Aorta (tissue), 5 donors: ENCODE measurements around the gene PDCD7. TPM values are rescaled to one million over a fixed set of nuclear protein-coding genes. Genes with fewer than 3 reads are reported as not detected.
A peak's percentile ranks its signal among the peaks of the same experiment; 100 is the strongest.

Experiments
- ATAC-seq: fragments of 200-7000 bp; cut with Tn5 transposase; one replicate; pipeline ENCODE4 v1.9.1; 2022; ENCODE audit warnings: moderate library complexity; ENCODE audit not compliant: low FRiP score
- DNase-seq, 2 donors: peaks; one replicate each; pipeline ENCODE4 v3.0.0-alpha.2; 2020
- H3K27ac ChIP-seq, 2 donors: one replicate each; pipeline ENCODE4 v1.5.1; 2013; ENCODE audit warnings: low read length in 2 of 2, mild to moderate bottlenecking in 2 of 2, moderate library complexity in 2 of 2, control low read depth in 1 of 2, inconsistent platforms in 1 of 2, low read depth in 1 of 2
- H3K27me3 ChIP-seq, 2 donors: one replicate each; pipeline ENCODE4 v1.6.1; 2013; ENCODE audit warnings: control low read depth in 1 of 2, low read length in 1 of 2, mild to moderate bottlenecking in 1 of 2, moderate library complexity in 1 of 2; ENCODE audit not compliant: insufficient read depth in 2 of 2, control insufficient read depth in 1 of 2
- H3K36me3 ChIP-seq, 2 donors: one replicate each; pipeline ENCODE4 v1.6.1; 2013; ENCODE audit warnings: control low read depth in 1 of 2, low read length in 1 of 2, mild to moderate bottlenecking in 1 of 2; ENCODE audit not compliant: insufficient read depth in 2 of 2, control insufficient read depth in 1 of 2
- H3K4me1 ChIP-seq, 2 donors: one replicate each; pipeline ENCODE4 v1.6.1; 2013; ENCODE audit warnings: low read length in 2 of 2, control low read depth in 1 of 2, mild to moderate bottlenecking in 1 of 2, moderate library complexity in 1 of 2; ENCODE audit not compliant: insufficient read depth in 2 of 2, control insufficient read depth in 1 of 2
- H3K4me3 ChIP-seq, 2 donors: one replicate each; pipeline ENCODE4 v1.5.1; 2013; ENCODE audit warnings: low read length in 2 of 2, control low read depth in 1 of 2, mild to moderate bottlenecking in 1 of 2
- H3K9me3 ChIP-seq: one replicate; pipeline ENCODE4 v1.6.1; 2013; ENCODE audit warnings: mild to moderate bottlenecking, low read length; ENCODE audit not compliant: control insufficient read depth
- WGBS, 2 donors: extraction: QIAGEN DNeasy Blood & Tissue Kit; methylation state at CpG; one replicate each; pipeline ENCODE4 v1.1.7; 2013; 5-methylcytosine and 5-hydroxymethylcytosine counted together
- intact Hi-C, 2 donors: fragments of 100-400 bp; cut with DNase I; formaldehyde crosslinking; loops; one replicate each; pipeline versions ENCODE4 v1.14.2 to v1.15.0; 2022
- polyA plus RNA-seq, 2 donors: library from polyadenylated mRNA; stranded (reverse); fragments of 200-250 nt; gene quantifications; one replicate each; pipeline ENCODE4 v1.2.3, GENCODE V29; 2013
- total RNA-seq, 2 donors: library from RNA; stranded (reverse); fragmentation: NEBNext Ultra II Directional; extraction: Animal tissue kit (Norgen Biotek cat#: 25700); gene quantifications; one replicate each; pipeline ENCODE4 v1.2.1, GENCODE V29; 2021
- donor health status: healthy with polysubstance abuse.
- donor health status: Bipolar disorder and iron deficiency.
- donor health status: DM: no; HTN: no; CAD: no.
- donor health status: DM: no; HTN: no; CAD: no.
- donor health status: DM: yes; HTN: yes; CAD: no.

The PDCD7 gene
- total and polyA plus RNA-seq, 4 donors: 11.1 to 34.0 (median 16.0) TPM

DNA sequence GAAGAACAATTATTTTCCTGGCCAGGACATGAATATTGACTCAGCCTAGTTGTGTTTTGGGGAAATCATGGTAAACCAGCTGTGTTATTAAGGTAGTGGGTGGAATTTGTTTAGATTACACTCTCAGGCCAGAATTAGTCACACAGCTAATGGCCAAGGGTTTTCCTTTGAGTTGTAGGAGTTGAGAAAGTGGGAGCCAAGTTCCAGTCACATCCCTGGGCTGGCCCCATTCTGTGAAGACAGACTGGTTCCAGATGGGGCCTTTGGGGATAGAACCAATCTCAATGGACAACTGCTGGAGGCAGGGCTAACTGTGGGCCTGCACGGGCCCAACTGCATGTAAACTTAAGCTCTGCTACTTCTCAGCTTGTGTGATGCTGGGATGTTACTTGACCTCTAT lies 64.4 kb downstream of the PDCD7 start:
- Histone ChIP-seq H3K27ac (peak overlapping the region; percentile 2 to 100), H3K4me3 (no peak overlapping the region), H3K4me1 (peaks cover 2 to 4% of the 10 kb centered on the region in 2 donors), H3K36me3 (no peaks in the 10 kb centered on the region), H3K27me3 (no peaks in the 10 kb centered on the region), H3K9me3 (no peaks in the 10 kb centered on the region)
- intact Hi-C loops: no loop called here
- ATAC-seq: peak; percentile 1
- 5 to 8% methylated on average over 1 of the region's 1 CpG for WGBS, 2 donors
- peak in 1 of 2 donors; percentile 62 for DNase-seq

GRCh38 chr15:65068403-65068788 lies 65.2 kb downstream of the PDCD7 start:
- Histone ChIP-seq H3K4me1 (peaks cover 2 to 7% of the 10 kb centered on the region in 2 donors), H3K4me3 (peak overlapping the region; percentile 90 to 91), H3K9me3 (no peaks in the 10 kb centered on the region), H3K27me3 (no peaks in the 10 kb centered on the region), H3K27ac (peak overlapping the region; percentile 88 to 100), H3K36me3 (no peaks in the 10 kb centered on the region)
- ATAC-seq (no peak), DNase-seq (peak in 1 of 2 donors; percentile 47)
- intact Hi-C loops: no loop called here
- WGBS, 2 donors: 40 to 44% methylated on average over 3 of the region's 3 CpGs

DNA sequence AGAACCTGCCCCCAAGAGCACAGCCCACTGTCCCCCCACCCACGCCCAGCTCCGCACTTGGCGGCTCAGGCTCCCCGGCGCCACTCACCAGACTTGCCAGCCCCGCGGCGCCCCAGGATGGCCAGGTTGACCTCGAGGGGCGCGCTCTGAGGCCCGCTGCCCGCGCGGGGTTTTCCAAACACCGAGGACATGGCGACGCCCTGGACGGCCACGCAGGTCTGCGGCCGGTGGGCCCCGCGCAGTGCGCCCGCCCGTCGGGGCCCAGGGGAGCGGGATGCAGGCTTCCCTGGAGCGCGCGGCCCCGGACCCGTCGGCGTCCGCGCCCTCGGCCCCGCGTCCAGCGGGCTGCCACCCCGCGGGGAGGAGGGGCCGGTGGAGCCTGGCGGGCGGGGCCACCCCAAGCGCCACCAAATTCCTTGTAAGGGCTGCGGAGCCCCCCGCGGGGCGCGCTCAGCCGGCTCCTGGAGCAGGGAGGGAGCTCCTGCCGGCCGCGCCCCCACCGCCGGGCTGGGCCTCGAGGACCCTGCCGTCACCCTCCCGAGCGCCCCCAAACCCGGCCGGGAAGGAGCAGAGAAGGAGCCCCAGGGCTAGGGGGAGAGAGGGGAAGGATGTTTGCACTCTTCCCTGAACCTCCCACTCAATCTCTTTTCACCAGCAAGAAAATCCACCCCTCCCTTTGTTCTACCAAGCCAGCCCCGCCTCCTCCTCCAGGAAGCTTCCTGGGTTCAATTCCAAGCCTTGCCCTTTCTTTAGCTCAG lies 65.8 kb downstream of the PDCD7 start, which contains the start of gene RASL12:
RASL12 (minus strand) TSS at position 347 of the 758 bp plus-strand sequence; CDS start at position 191, 156 bp downstream.
- Histone ChIP-seq H3K27me3 (no peaks in the 10 kb centered on the region), H3K4me1 (peaks cover 2 to 8% of the 10 kb centered on the region in 2 donors), H3K4me3 (peak within 1 kb of the TSS; percentile 90 to 91), H3K27ac (peak within 1 kb of the TSS; percentile 88 to 100), H3K9me3 (no peaks in the 10 kb centered on the region), H3K36me3 (no peaks in the 10 kb centered on the region)
- WGBS, 2 donors: 1% methylated on average over 43 to 66 of the region's 66 CpGs
- DNase-seq: peak; percentile 78 to 90
- intact Hi-C loops: loop anchor here (2.0 kb wide), 2 partner anchors 17 to 21 kb away; no protein-coding TSS in a partner anchor
- peak; percentile 65 for ATAC-seq

Other genes starting within 250 kb of the PDCD7 start
- 10 to 100 TPM; 22.3 to 29.2 TPM for gene ANKDD1A, start 221.9 kb downstream of the PDCD7 start, total RNA-seq
- gene ANKDD1A, start 221.9 kb downstream of the PDCD7 start, polyA plus RNA-seq: 10 to 100 TPM; 11.1 to 14.7 TPM
- gene SPG21, start 143.9 kb downstream of the PDCD7 start, total RNA-seq: 10 to 100 TPM; 58.0 to 77.0 TPM
- 10 to 100 TPM; 54.6 to 72.6 TPM for gene SPG21, start 143.9 kb downstream of the PDCD7 start, polyA plus RNA-seq
- 10 to 100 TPM; 11.3 to 15.2 TPM for gene MTFMT, start 104.2 kb downstream of the PDCD7 start, total RNA-seq
- gene MTFMT, start 104.2 kb downstream of the PDCD7 start, polyA plus RNA-seq: 10 to 100 TPM in 1 of 2 donors, 1 to 10 TPM in 1; 6.1 to 11.0 TPM
- not detected for gene SLC51B, start 88.4 kb downstream of the PDCD7 start, total RNA-seq
- gene SLC51B, start 88.4 kb downstream of the PDCD7 start, polyA plus RNA-seq: 10 to 100 TPM in 1 of 2 donors, not detected in 1; 31.4 TPM
- 100 to 1,000 TPM in 1 of 2 donors, 10 to 100 TPM in 1; 86.9 to 171 TPM for gene RASL12, start 65.8 kb downstream of the PDCD7 start, total RNA-seq
- gene RASL12, start 65.8 kb downstream of the PDCD7 start, polyA plus RNA-seq: 10 to 100 TPM; 51.3 to 82.1 TPM
- 1 to 10 TPM; 1.5 TPM for gene KBTBD13, start 57.1 kb downstream of the PDCD7 start, total RNA-seq
- gene KBTBD13, start 57.1 kb downstream of the PDCD7 start, polyA plus RNA-seq: under 1 TPM; 0.05 to 0.25 TPM
- 10 to 100 TPM in 1 of 2 donors, 1 to 10 TPM in 1; 5.4 to 10.3 TPM for gene UBAP1L, start 18.6 kb downstream of the PDCD7 start, total RNA-seq
- 1 to 10 TPM in 1 of 2 donors, under 1 TPM in 1; 0.88 to 8.6 TPM for gene UBAP1L, start 18.6 kb downstream of the PDCD7 start, polyA plus RNA-seq
- 10 to 100 TPM; 33.4 to 43.9 TPM for gene CLPX, start 51.5 kb upstream of the PDCD7 start, total RNA-seq
- gene CLPX, start 51.5 kb upstream of the PDCD7 start, polyA plus RNA-seq: 10 to 100 TPM; 11.0 to 19.8 TPM
- 100 to 1,000 TPM in 1 of 2 donors, under 1 TPM in 1; 0.84 to 170 TPM for gene CILP, start 77.7 kb upstream of the PDCD7 start, total RNA-seq
- 1 to 10 TPM in 1 of 2 donors, under 1 TPM in 1; 0.28 to 2.6 TPM for gene CILP, start 77.7 kb upstream of the PDCD7 start, polyA plus RNA-seq
- 10 to 100 TPM in 1 of 2 donors, 1 to 10 TPM in 1; 6.9 to 11.5 TPM for gene PARP16, start 153.1 kb upstream of the PDCD7 start, total RNA-seq
- gene PARP16, start 153.1 kb upstream of the PDCD7 start, polyA plus RNA-seq: 1 to 10 TPM; 5.3 to 5.7 TPM
- not detected for gene RNU5A-1, start 162.2 kb upstream of the PDCD7 start, total RNA-seq
- gene RNU5A-1, start 162.2 kb upstream of the PDCD7 start, polyA plus RNA-seq: not detected
- gene RNU5B-1, start 170.9 kb upstream of the PDCD7 start, total RNA-seq: 10 to 100 TPM; 18.7 to 40.6 TPM
- not detected for gene RNU5B-1, start 170.9 kb upstream of the PDCD7 start, polyA plus RNA-seq
- not detected for gene IGDCC3, start 244.2 kb upstream of the PDCD7 start, total RNA-seq
- not detected for gene IGDCC3, start 244.2 kb upstream of the PDCD7 start, polyA plus RNA-seq